Measurements from ENCODE around the gene PLEKHF1.
A peak's percentile ranks its signal among the peaks of the same experiment; 100 is the strongest.
"Not testable (repeated sequence)": the region's sequence is repeated elsewhere in the genome, so short reads cannot be mapped to it uniquely, and the experiment has no call there.

The PLEKHF1 gene

DNA sequence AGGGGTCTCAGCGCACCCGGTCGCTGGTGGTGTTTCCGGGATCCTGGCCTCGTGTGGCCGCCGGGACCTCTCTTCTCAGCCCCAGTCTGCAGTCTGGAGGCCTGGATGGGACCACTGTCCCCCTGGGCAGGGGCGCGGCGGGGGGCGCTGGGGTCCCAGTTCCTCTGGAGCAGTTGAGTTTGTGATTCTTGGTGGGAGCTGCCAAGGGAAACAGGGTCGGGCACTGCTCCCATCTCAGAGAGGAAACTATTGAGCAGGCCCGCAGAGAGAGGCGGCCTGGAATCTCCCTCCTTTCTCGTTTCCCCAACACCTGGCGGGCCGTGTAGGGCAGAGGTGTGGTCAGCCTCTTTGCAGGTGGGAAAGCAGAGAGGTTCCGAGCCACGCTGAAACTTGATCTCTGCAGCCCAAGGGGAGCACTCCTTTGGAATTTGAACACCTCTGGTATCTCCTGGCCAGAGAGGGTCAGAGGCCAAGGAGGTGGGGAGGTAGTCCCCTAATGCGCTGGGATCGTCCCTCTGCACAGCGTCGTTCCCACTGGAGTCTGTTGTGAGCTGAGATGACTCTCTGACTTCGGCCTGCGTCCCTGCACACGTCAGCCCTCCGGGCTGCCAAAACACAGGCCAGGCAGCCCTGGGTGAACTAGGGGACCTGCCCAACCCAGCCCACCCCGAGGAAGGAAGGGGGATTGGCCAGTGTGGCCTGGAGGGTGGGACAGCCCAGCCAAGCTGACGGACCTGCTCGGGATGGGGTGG, 741 bp downstream of the PLEKHF1 start:
- DNase-seq = no peak

DNA sequence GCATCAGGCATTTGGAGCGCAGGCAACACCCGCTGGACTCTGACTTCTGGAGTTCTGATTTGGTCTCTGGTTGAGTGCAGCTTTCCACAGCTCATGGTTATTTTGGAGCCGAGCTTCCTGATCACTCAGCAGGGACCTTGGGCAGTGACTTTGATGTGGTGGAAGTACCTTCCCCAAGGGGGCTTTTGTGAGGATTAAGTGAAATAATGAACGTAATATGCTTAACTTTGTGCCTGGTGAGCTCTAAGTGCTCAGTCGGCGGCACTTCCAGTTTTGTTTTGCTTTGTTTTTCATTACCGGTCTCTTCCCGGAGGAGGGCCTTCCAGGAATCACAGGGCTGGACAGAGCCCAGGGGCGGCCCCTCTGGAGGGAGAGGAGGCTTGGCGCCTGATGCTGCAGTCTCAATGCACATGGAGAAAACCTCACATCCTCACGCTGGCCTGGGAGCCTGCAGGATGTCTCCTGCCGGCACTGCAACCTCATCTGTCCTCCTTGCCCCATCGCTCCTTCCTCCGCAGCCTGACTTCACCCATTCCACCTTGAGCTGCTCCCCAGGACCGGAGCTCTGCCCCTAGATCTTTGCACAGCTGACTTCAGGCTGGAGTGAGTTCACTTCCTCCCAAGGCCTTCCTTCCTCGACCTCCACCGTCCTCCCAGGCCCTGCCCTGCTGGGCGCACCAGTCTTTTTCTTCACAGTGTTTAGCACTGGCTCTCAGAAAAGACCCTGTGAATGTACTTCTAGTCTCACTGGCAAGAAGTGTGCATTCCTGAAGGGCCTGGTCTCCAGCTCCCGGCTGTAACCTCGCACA, 1.5 kb downstream of the PLEKHF1 start:
- no peak for DNase-seq

DNA sequence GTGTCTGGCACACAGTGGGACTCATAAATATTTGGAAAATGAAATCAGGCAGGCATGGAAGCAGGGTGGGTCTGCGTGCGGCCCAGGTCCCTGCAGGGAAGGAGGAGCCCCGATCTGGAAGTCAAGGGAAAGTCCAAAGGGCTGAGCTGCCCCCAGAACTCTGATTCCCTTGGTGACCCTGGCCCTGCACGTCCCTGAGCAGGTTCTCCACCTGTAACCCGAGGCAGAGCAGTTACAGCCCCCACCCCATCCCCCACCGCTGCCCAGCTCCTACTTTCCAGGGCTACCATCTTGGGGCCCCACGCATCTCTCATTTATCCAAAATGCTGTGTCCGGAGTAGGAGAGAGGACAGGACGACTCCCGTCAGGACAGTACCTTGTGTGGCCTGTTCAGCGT, 2.1 kb downstream of the PLEKHF1 start:
- no peak for DNase-seq

DNA sequence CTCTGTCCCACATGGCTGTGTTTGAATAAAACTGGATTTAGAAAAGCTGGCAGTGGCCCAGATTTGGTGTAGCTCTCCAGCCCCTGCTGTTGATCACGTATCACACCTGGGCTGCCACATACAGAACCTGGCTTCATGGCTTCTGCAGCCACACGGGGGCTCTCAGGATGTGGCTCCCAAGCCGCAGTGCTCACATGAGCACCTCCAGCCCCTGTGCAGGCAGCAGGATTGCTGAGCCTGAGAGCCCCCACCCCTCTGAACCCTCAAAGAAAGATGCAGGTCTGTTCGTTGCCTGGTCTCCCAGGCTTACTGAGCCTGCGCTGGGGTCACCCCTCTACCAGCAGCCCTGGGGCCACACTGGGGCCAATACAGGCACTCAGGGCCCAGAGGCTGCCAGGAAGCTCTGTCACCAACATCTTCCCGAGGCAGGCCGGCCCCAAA, 2.7 kb downstream of the PLEKHF1 start:
- no peak for DNase-seq

DNA sequence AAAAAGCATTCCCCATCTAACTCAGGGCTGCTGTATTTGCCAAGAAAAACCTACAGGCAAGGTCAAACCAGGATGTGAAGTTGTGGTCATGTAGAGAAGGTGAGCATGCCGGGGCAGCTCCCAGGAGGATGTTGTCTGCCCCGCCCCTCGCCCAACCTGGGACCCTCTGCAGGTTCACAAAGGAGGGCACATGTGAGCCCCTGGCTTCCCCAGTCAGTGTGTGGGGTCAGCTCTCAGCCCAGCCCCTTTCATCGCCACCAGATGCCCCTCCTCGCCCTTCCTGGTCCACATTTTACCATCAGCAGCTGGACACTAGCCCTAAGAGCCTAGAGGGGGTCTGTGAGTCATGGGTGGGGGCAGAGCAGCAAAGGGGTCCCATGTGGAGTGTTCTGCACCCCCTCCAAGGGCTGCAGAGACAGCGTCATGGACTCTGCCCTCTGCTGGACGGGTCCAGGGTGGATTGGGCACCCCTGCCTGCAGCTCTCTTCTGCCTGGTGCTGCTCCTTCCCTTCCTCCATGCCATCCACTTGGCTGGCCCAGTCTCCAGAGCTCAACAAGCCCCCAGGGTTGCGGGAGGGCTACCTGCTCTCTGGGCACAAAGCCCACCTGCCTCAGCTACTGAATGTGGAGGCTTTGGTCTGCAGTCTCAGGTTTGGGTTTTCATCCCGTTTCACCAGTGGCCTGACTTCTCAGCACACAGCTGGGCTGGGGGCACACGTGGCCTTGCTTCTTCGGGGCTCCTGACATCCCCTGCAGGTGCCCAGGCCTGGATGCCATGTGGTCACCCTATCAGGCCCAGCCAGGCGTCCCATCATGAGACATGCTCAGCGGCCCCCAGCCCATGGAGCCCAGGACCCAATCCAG, 3.7 kb downstream of the PLEKHF1 start:
- no peak for DNase-seq

DNA sequence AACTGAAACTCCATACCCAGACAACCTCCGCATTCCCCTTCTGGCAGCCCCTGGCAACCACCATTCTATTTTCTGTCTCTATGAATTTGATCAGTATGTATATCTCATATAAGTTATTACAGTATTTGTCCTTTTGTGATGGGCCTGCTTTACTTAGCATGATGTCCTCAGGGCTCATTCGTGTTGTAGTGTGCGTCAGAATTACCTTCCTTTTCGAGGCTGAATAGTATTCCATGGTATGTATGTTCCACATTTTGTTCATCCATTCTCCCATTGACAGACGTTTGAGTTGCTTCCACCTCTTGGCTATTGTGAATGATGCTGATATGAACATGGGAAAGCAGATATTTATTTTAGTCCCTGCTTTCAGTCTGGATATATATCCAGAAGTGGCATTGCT, 5.0 kb downstream of the PLEKHF1 start:
- no peak for DNase-seq

DNA sequence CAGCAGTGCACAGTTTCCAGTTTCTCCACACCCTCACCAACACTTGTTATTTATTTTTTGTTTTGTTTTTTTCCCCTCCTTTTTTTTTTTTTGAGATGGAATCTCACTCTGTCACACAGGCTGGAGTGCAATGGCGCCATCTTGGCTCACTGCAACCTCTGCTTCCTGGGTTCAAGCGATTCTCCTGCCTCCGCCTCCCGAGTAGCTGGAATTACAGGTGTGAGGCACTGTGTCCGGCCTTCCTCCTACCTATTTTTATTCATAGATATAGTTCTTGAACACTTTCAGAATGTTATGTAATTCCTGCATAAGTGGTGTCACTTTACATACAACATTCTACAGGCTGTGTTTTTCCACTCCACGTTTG, 5.7 kb downstream of the PLEKHF1 start:
- DNase-seq = not testable (repeated sequence)

DNA sequence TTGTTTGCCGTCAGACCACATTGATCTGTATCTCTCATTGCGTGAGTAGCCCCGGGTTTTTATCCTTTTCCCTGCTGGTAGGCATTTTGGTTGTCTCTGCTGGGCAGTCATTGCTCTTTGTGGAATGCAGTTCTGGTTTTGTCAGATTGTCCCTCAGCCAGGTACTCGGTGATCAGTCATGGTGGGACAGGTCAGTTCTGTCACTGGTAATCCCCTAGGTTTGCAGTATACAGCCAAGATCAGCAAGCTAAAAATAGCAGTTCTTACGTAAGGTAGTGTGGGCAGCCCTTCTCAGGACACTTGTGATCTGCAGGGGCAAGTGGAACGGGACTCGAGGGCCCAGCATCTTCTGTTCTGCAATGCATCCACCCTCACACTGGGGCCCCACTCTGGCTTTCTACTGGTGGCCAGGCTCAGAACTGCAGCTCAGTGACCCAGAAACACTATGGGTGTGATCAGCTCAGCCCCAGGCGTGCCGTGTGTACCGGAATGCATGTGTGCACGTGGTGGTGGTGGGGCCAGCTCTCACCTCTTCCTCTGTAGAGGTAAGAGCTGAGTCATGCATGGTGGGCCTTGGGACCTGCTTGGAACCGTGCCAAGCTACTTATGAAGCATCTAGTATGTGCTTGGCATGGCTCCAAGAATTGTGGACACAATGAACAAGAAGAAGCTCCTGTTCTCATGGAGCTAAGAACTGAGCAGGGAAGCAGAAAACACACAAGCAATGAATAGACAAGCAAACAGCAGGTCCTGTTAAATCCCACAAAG, 6.3 kb downstream of the PLEKHF1 start:
- DNase-seq = peak; percentile 73

DNA sequence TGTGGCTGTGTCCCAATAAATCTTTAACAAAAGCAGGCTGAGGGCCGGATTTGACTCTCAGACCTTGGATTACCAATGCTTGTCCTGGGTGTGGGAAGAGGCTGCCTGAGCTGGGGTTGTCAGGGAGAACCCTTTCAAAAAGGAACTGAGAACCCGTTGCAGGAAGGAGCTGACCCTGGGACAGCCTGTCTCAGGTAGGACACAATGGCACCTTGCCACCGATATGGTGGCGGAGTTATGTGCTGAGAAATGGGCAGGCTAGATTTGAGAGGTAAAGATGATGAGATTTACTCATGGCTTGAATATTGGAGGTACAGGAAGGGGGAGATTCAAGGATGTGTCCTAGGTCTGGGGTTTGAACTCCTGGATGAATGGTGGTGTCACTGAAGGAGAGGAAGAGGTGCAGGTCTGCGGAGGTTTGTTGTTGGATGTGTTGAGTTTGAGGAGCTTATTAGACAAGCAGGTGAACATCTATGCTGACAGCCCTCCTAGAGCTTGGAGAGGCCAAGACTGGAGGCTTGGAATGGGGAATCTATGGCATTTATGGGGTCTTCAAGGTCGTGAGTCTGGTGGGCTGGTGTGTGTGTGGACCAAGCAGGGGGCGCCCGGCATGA, 7.2 kb downstream of the PLEKHF1 start:
- DNase-seq = no peak

DNA sequence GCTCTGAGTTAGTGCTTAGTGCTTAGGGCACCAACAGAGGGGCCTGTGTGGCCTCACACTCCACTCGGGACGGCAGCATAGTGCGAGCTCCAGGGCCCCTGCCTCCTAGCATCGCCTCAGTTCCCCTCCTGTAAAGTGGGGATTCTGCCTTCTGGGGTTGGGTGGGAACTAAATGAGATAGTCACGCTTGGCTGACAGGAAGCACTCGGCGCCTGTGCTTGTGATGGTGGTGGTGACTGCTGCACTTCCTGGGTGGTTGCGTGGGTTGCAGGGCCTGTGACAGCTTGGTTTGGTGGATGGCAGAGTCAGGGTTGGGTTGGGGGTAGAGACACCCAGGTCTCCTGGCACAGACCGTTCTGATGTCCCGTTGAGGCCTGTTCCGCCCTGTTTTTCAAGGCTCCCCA, 7.7 kb downstream of the PLEKHF1 start:
- peak; percentile 83 for DNase-seq

DNA sequence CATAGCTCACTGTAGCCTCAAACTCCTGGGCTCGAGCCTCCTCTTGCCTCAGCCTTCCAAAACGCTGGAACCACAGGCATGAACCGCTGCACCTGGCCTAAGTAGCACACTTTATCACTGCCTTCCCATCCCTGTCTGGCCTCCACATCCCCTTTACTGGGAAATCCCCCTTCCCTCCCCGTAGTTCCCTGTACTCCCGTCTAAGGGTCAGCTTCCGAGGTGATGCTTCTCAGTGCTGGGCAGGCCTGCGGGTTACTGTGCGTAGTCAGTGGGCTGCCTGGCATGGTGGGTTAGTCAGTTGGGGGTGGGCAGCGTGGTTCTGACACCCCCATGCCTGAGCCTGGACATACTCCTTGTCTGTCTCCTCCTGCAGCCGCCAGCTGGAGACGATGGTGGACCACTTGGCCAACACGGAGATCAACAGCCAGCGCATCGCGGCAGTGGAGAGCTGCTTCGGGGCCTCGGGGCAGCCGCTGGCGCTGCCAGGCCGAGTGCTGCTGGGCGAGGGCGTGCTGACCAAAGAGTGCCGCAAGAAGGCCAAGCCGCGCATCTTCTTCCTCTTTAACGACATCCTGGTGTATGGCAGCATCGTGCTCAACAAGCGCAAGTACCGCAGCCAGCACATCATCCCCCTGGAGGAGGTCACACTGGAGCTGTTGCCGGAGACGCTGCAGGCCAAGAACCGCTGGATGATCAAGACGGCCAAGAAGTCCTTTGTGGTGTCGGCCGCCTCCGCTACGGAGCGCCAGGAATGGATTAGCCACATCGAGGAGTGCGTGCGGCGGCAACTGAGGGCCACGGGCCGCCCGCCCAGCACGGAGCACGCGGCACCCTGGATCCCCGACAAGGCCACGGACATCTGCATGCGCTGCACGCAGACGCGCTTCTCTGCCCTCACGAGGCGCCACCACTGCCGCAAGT, 8.4 kb downstream of the PLEKHF1 start:
- no peak for DNase-seq

DNA sequence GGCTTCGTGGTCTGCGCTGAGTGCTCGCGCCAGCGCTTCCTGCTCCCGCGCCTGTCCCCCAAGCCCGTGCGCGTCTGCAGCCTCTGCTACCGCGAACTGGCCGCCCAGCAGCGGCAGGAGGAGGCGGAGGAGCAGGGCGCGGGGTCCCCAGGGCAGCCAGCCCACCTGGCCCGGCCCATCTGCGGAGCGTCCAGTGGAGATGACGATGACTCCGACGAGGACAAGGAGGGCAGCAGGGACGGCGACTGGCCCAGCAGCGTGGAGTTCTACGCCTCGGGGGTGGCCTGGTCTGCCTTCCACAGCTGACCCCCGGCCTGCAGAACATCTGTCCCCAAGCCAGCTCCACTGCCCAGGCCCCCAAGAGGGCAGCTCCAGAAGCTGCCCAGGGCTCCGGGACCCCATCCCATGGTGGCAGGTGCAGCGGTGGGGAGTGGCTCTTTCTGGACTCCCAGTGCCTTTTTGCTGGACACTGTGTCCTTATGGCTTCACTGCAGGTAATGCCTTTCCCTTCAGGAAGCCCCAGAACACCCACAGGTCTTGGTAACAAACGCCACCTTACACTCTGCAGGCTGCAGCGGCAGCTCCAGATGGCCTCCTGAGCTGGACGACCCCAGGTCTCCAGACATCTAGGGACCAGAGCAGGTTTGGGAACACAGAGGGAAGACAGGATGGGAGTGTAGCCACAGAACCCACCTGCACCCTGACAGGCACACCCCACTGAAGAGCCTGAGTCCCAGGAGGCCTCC, 9.3 kb downstream of the PLEKHF1 start:
- DNase-seq = no peak

DNA sequence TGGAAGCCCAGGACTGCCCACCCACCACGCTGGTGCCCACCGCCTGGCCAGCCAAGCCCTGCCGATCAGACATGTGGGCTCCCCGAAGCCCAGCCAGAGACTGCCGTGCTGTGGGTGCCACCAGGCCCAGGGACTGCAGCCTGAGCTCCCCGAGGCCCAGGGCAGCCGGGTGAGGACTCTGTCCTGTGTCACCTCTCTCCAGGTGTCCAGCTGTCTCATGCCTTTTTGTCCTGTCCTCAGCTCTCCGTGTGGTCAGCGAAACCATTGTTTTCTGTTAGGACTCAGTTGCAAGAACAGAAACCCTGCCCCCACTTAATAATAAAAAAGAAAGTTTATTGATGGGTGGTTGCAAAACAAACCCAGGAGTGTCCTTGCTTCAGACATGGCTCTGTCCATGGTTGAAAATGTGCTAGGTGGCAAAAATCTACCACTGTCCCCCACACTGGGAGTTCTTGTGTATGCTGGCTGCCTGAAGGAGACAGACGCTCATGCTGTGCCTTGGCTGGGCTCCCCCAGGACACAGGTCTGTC, 9.9 kb downstream of the PLEKHF1 start:
- no peak for DNase-seq

DNA sequence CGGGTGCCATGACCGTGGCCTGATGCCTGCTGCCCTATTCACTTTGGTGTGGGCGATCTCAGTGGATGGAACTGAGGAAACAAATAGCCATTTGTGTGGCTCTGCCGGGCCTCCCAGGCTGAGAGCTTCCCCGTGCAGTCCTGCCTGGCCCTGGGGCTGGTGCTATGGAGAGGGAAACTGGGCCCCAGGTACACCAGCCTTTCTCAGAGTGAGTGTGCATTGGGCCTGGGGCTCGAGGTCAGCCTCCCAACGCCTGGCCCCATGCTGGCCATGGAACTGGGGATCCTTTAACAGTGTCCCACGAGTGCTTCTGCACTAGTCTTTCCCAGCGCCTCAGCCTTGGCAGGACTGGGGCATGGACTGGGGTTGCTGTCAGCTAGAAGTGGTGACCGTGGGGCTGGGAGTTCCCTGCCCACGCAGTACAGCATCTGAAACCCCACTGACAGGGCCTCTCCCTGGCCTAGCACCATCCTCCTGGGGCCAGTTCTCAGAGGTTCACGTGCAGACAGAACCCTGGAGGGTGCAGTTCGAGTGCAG, 10.5 kb downstream of the PLEKHF1 start:
- DNase-seq = no peak

DNA sequence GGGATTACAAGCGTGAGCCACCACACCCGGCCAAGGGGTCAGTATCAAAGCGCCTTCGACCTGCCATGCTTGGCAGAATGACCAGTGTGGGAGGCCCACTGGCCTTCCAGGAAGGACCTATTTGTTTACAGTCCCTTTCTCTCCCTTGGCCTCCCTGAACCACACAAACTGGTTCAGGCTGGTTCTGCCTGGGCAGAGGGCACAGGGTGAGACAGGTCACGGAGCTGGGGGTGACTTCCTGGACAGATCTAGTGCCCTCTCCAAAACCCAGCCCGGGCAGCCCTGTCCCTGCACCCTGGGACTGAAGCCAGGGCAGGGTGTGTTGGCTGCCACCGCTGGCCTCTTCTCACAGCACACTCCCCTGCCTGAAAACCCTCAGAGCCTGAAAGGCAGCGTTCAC, 11.3 kb downstream of the PLEKHF1 start:
- DNase-seq = no peak

DNA sequence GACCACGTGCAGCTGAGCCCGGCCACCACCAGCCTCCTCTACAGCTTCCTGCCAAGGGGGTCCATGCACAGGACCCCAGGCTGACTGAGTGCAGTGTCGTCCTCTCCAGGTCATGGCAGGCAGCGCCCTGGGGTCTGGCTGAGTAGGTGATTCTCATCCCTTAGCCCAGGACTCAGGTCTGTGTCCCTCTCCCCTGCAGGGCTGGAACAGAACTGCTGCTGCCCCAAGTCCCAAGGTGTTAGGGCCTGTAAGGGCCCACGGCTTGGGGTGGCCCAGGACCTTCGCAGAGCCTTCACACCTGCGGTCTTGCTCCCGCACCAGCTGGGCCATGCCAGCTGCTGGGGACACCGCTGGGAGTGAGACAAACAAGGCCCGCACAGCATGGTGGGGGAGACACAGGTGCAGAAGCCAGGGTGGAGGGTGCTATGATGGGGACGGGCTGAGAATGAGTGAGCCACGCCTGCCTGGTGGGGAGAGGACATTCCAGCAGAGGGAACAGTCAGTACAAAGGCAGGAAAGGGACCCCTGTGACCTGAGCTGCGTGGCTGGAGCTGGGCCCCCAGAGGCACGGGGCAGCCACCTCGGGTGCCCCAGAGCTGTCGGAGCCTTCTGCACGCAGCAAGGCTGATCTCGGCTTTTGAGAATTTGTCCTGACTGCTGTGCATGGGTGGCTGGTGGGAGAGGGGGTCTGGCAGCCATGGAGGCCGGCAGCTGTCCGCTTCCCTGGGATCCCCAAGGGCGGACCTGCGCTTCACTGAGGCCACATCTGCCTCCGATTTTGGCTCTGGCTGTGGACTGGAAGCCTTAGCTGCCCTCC, 11.9 kb downstream of the PLEKHF1 start:
- DNase-seq = no peak

DNA sequence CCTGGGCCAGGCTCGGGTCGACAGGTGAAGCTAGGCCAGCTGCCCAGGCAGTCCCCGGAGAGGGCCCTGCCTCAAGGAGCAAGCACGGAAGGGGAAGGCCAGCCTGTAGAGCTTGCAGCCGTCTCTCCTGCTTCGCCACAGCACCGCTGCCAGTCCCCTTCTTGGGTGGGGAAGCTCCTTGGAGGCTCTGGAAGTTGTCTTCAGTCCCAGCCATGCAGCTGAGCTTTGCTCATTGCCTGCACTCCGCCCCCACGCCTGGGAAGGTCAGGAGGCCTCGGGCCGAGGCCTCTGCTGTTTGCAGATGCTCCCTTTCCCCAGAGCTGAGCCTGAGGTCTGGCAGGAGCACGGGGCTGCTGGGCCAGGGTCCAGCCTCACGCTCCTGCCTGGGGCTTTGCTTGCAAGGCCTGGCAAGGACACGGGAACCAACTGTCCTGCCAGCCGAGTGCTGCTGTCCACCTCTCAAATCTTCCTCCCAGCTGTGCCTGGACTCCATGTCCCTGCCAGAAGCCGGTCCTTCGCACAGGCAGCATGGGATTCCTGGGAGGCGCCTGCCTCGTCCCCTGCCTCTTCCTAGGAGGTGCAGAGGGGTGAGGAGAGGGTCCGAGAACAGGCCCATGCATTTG, 13.3 kb downstream of the PLEKHF1 start:
- no peak for DNase-seq

DNA sequence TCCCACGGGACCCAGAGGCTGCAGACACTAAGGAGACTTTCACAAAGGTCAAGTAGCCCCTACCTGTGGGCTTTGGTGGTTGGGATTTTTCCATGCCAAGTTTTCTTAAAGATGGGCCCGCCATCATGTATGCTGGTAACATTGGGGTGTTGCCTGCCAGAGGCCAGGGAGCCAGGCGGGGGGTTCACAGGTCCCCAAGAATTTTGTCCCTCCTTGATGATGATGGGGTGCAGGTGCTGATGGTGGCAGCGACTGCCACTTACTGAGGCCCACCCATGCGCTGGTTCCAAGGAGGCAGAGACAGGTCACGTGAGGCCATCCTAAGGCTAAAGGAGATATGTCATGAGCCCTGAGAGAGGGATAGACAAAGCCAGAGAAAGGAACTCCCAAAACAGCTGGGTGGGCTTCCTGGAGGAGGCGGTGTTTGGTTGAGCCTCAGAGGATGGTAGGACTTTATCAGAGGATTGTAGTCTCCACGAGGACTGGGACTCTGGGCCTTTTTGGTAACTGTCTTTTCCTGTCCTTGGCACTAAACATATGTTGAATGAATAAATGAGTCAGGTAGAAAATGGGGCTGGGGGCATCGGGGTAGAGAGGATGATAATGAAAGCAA, 14.4 kb downstream of the PLEKHF1 start:
- DNase-seq = no peak
